HG03097 (cell line): Measurements from ENCODE around the gene KCNQ2.

Experiments used
- ATAC-seq: cut with Tn5 transposase; IDR thresholded peaks from one replicate; pipeline ENCODE4 v1.9.1; 2021; ENCODE audit not compliant: unreplicated experiment, low FRiP score

KCNQ2 gene

DNA sequence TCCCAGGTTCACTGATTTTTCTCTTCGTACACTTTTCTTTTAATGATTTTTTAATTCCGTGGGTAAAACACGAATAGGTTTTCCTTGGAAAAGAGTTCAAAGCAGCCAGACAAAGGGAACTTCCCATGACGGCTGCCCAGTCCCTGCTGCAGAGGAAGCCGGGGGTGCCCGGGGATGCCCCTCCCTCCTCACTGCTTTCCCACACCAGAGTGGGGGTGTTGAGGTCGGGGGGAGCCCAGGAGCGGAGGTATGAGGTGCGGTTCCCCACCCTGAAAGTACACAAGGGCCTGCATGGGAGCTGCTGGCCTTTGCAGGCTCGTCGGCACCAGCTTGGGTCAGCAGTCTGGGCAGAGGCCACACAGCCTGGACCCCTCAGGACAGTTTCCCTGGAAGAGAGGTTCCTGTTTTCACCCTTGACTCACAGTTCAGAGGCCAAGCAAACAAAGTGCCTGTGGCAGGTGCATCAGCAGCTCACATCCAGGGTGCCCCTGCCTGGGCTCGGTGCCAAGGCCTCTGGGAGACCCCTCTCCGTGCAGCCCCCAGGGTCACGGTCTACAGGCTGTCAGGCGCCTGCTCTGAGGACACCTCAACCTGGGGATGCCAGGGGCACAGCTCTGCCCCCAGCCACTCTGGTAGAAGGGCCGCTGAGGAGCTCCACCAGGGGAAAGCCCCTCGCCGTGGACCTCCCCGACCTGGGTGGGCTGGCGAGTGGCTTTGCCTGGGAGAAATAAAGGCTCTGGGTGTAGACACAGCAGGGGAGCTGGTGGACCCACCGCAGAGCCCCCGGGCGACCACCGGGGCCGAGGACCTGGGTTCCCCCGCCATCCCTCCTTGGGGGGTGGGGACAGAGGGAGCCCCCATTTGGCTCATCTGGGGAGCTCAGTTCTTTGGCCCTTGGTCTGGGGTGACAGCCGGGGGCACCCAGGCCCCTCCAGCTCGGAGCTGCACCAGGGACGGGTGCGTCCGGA, 95.9 kb downstream of the KCNQ2 start:
- no peak for ATAC-seq

DNA sequence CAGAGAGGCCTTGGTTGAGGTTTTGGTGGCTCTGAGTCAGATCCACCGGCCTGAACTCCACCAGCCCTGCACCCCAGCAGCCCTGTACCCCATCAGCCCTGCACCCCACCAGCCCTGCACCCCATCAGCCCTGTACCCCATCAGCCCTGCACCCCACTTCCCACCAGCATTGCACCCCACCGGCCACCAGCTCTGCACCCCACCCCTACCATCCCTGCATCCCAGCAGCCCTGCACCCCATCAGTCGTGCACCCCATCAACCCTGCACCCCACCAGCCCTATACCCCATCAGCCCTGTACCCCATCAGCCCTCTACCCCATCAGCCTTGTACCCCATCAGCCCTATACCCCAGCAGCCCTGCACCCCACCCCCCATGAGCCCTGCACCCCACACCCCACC, 97.0 kb downstream of the KCNQ2 start:
- ATAC-seq, result no peak

DNA sequence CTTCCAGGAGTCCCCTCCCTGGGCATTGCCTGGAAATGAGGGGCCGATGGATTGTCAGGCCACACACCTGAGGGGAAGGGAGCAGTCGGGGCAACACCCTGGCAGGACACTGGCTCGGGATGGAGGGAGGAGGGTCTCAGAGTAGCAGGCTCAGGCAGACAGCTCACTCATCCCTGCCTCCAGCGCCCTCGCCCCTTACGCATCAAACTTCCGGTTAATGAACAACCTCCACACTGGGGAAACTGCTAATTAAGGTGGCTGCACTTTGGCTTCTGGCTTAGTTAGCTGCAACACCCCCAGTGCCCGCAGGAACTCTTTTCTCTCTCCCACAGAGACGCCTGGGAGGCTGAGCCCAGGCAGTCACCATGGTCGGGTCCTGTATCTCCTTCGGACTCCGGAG, 98.0 kb downstream of the KCNQ2 start:
- no peak for ATAC-seq

DNA sequence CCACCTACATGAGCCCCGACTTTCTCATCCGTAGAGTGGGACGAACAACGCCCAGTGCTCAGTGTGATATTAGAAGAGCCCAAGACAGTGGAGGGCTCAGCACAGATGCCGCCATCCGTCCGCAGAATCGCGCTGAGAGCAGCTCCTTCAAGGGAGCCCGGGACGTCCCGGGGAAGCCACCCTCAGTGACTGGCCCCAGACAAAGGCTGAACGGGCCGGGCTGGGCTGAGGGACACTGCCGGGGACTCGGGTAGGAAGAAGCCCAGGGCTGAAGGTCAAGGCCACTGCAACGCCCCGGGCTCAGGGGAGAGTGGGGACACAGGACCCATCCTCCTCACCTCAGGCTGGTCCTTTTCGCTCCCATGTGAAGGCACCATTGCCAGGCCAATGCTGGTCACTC, 98.5 kb downstream of the KCNQ2 start:
- no peak for ATAC-seq

DNA sequence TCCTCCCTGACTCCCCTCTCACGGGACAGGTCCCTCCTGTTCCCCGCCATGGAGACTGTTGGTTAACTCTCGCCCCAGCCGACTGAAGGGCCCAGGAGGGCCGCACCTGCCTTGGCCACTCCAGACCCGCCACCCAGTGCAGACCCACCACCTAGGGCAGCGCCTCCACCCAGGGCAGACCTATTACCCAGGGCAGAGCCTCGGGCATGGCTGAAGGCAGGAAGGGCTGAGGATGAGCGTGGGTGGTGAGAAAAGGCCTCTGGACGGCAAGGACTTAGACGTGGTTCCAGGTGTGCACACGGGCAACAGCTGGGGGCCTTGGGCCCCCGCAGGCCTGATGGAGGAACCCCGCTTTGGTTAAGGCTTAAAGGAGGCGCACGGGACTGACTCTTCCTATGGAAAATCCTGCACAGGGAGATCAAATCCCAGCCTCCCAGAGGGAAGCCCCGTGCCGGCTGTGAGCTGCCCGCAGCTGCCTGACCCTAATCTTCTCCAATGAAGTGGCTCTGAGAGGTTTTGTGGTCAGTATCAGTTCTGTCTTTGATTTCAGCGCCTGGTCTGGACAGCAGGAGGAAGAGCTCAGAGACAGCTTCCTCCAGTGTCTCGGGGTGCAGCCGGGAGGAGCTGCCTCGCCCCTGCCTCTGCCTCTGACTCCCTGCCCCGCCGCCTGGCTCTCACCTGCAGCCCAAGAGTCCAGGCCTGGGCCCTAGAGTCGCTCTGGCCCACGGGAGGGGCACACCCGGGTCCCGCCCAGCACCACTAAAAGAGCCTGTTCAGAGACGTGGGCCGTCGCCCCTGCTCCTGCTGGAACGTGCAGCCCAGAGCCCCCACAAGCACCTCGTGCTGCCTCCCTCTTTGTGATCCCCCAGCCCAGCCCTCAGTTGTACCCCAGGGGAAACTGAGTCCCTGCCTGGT, 99.2 kb downstream of the KCNQ2 start:
- ATAC-seq, result no peak

DNA sequence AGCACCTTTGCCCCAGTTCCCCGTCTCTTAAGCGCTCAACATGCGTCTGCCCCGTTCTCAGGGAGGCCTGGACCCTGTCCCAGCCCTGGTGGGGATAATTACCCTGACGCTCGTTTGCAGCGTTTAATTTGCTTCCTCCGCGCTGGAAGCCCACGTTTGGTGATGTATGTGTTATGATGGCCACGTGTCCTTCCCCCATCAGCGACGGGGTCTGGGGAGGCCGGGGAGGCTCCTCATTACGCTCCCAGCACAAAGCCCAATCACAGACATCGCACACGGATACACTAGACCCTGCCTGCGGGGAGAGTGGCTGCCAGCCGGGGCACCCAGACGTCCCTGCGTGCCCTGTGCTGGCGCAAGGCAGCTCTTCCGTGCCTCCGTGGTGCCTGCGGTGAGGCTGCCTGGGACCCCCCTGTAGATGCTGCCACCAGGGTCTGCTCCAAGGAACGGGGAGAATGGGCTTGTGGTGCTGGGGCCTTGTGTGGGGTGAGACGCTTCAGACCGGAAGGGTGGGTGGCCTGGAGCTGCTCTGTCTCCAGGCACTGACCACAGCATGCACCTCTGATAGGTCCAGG, 101.1 kb downstream of the KCNQ2 start:
- ATAC-seq, result no peak

DNA sequence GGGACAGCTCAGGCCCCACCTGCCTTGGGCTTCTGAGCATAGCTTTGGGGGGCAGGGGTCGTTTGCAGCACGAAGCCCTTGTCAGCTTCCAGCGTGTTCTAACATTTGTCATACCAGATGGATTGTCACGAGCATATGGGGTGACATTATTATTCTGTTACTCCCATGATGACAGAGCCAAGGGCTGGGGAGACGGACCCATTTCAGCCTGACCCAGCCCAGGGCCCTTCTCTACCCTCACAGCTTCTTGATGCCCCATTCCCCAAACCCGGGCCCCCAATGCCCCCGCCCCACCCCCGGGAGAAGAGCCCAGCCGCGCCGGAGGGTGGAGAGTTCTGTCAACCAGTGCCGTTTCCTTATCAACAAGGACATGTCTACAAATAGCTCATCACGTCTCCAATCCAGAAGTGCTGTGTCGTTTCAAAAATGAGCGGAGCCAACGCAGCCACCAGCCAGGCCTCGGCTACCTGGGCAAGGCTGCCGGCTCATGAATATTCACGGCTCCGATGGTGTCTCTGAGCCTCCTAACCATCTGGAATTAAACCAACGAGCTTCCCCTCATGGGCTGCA, 101.8 kb downstream of the KCNQ2 start:
- no peak for ATAC-seq

DNA sequence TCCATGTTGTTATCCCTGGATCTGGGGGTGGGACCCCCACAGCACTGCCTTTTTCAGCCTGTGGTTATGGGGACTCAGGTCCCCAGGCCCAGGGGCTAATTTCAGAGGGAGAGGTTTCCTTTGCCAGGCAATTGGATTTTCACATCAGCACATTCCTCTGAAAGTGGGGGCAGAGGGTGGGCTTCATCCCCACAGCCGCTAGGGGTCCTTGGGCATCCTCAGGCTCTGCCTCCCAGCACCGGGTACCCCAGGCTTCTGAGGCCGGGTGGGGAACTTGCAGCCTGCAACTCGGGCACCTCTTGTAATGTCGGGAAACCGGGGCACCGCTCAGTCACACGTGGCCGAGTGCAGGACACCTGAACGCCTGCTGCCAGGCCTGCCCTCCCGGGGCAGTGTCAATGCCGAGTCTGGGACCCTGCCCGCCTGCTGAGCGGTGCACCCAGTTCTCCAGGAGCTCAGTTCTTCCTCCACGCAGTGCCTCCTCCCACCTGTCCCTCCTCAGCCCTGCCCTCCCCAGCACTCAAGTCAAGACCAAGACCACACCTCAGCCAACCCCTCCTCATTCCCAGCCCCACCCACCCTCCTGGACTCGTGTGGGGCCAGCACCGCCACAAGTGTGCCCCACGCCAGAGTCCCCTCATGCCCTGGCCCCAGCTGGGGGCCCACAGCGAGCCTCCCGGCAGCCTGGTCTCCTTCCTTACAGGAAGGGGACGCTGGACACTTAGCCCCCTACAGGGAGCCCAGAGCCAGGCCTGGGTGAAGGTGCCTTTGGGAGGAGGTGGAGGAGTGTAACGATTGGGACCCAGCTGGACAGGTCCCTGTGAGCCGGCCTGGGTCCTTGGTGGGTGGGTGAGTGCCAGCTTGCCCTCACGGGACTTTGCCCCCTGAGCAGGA, 102.5 kb downstream of the KCNQ2 start:
- no peak for ATAC-seq

DNA sequence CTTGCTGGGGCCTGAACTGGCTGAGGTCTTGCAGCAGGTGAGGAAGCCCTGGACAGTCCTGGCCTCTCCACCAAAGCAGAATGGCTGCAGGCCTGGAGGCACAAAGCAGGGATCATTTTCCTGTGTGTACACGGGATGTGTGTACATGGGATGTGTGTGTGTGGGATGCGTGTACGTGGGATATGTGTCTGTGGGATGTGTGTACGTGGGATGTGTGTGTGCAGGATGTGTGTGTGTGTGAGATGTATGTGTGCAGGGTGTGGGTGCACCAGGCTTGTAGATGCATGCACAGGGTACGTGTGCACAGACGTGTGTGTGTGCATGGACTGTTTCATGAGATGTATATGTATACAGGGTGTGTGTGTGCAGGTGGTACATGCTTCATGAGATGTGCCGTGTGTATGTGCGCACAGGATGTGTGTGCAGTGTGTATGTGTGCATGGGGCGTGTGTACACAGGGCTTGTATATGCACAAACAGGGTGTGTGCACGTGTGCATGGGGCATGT, 103.4 kb downstream of the KCNQ2 start:
- no peak for ATAC-seq

DNA sequence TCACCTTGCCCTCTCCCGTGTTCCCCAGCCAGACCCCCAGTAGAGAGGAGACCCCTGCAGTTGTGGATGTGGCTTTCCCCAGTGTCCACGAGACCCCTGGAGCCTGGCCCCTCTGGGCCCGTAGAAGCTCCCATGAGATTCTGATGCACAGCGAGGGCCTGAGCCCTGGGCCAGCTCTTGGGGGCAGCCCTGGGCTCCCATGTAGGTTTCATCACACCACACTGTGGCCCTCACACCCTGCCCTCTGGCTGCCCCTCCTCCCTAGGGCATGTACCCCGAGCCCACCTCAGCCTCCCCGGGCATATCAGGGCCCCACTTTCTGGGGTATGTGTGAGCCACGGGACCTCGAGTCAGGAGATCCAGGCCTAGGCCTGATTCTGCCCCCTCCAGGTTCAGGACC, 104.3 kb downstream of the KCNQ2 start:
- ATAC-seq, result no peak

DNA sequence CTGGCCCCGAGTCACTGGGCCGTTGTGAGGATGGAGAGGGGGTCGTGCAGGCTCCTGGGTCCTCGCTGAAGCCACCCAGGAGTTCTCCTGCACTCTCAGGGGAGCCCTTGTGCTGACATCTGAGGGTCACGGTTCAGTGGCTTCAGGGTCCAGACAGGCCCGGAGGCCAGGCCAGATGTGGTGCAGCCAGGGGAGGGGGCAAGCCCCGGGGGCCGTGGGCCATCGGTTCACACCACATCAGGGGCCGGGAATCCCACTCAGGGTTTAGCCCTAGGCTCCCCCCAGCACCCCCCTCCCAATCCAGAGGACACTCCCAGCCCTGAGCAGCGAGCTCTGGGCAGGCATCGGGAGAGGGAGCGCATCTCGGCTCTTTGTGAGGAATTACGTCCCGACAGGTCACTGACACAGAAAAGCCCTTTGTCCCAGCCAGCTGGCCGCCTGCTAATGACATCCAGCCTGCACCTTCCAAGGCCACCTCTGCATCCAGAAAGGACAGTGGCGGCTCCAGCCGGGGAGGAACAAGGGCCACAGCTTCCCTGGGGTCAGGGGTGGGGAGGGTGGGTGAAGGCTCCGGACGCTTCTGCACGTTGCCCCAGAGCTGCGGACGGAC, 104.9 kb downstream of the KCNQ2 start:
- ATAC-seq, result no peak

DNA sequence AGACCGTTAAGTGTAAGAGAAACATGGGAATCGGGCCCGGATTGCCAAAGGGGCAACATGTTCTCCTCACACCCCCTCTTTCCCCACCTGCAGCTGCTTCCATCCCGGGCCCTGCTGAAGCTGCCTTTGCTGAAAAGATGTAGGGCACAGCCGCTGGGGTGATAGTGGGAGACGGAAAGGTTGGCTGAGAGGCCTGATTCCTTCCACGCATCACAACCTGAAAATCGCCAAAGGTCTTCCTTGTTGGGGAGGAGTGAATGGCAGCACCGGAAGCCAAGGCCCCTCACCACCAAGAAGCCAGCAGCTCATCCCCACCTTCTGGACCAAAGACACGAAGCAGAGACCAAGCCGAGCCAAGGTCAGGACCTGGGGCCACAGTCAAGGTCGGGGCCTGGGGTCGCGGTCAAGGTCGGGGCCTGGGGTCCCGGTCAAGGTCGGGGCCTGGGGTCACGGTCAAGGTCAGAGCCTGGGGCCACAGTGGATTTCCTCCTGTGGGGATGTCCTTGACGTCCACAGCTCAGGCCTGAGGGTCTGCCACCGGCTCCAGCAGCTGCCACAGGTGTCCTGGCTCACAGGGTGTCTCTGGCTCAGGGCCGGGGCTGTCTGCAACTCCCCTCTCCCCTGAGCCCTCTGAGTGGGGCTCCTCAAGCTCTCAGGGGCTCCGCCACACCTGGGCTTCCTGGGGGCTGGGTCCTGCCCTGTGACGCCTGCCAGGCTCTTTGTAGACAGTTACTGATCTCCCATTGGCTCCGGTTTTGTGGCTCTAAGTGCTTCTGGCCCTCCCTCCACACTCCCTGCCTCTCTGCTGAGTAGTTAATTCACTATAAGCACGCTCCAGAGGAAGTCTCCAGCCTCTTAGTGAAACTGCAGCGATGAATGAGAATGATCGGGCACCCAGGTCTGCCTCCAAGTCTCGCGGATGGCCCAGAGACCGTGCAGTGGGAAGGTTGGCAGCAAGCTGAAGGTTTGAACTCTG, 105.8 kb downstream of the KCNQ2 start:
- ATAC-seq, result no peak

DNA sequence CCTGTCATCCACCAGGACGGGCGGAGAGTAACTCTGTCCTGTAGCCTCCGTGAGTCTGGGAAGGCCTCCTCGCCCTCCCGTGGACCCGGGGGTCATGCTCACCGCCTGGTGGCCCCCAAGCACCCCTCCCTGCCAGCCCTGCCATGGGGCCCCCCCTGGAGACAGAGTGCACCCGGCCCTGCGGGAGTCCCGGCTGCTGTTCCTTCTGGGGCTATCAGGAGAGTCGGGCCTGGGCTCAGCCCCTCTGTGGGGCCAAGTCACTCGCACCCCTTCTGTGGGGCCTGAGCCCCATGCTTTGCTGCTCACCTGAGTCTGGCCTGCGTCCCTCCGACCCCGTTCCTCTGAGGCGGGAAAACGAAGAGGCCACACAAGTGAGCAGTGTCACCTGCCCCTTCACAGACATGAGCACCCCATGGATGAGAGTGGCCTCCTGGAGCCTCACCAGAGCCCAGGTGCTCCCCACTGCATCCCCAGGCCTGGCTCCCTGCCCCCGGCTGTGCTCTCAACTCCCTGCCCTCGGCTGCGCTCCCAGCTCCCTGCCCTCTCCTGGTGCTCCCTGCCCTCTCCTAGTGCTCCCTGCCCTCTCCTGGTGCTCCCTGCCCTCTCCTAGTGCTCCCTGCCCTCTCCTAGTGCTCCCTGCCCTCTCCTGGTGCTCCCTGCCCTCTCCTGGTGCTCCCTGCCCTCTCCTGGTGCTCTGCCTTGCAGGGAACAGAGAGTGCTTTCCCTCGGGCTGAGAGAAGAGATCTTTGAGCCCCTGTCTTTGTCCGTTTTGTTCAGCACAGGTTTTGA, 106.7 kb downstream of the KCNQ2 start:
- no peak for ATAC-seq

DNA sequence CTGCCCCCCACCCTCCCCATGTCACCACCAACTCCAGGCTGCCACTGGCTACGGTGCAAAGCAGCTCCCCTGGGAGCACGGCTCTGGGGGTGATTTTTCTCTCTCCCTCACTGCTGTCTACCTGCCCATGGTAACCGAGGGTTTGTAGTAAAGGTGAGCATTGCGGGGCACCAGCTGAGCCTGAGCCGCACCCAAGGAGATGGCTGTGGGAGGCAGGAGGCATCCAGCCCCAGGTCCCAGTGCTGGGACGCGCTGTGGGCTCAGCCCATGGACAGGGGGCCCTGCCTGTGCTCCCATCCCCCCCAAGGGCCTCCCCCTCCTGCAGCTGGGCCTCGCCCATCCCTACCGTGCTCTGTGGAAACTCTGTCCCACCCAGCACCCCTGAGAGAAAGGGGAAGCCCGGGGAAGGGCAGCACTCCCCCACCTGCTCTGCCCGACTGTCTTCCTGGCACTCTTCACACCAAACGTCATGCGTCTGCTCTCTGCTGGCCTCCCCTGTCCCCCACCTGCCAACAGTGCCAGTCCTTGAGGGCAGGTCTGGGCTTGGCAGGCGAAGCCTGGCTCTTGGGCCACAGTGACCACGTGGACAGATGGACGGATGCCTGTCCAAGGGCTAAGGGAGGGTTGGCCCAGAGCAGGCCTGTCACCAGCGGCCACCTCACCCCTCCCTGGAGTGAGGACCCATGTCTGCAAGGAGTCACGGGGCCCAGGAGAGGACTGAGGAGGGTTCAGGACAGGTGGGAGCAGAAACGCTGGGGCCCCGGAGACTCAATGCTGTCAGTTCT, 107.5 kb downstream of the KCNQ2 start:
- no peak for ATAC-seq

DNA sequence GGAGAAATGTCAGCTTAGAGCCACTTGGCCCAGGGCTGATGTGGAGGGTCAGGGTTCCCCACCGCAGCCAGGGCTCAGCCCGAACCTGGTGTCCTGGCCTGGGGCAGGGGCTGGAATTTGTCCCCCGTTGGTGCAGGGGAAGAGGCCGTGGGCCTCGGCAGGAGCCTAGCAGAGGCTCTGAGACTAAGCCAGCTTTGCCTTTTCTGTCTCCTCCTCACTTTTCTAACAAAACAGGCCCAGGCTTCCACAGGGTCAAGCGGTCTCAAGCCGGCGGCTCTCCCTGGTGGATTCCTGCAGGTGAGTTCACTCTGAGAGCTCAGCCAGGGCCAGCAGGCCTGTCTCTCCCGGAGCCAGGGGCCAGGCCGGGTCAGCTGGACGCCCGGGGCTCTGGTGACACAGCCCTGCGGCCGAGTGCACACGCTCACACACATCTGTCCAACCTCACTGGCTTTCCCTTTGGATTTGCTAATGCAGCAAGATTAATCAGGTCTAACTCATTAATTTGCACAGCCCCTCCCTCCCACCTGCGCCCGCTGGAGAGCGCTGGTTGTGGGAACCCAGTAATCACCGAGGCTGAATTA, 108.4 kb downstream of the KCNQ2 start:
- no peak for ATAC-seq
